Neural cell (in vitro differentiated cells): ENCODE measurements around the gene ACE. TPM values are rescaled to one million over a fixed set of nuclear protein-coding genes. Genes with fewer than 3 reads are reported as not detected.

Experiments used
- H2AFZ ChIP-seq: fragments of 200-600, 300-800 bp; sonication (generic), shearing (Covaris generic); 2 replicates; pipeline ENCODE4 v1.6.0; 2014; ENCODE audit warnings: low read depth, mild to moderate bottlenecking, antibody characterized with exemption, low read length, moderate library complexity
- H3F3A ChIP-seq: fragments of 200-600 bp; shearing (Covaris generic); 2 replicates; pipeline ENCODE4 v1.6.1; 2016; ENCODE audit warnings: mild to moderate bottlenecking, moderate library complexity, mixed read lengths, antibody characterized with exemption, low read length; ENCODE audit not compliant: insufficient read depth, poor library complexity, severe bottlenecking
- H3K27ac ChIP-seq: fragments of 200-600, 300-800 bp; sonication (generic), shearing (Covaris generic); 2 replicates; pipeline ENCODE4 v1.5.1; 2014; ENCODE audit warnings: mild to moderate bottlenecking, low read length, moderate library complexity
- H3K27me3 ChIP-seq: fragments of 300-800, 200-600 bp; sonication (generic), shearing (Covaris generic); 2 replicates; pipeline ENCODE4 v1.6.0; 2014; ENCODE audit warnings: mild to moderate bottlenecking, low read depth, low read length, moderate library complexity; ENCODE audit not compliant: insufficient read depth
- H3K36me3 ChIP-seq: fragments of 300-800, 200-600 bp; sonication (generic), shearing (Covaris generic); 2 replicates; pipeline ENCODE4 v1.5.1; 2014; ENCODE audit warnings: mild to moderate bottlenecking, antibody characterized with exemption, low read length, moderate library complexity; ENCODE audit not compliant: insufficient read depth
- H3K4me2 ChIP-seq: fragments of 300-800, 200-600 bp; sonication (generic), shearing (Covaris generic); 2 replicates; pipeline ENCODE4 v1.6.0; 2014; ENCODE audit warnings: mild to moderate bottlenecking, low read length
- H3K4me3 ChIP-seq: fragments of 300-800, 200-600 bp; sonication (generic), shearing (Covaris generic); 2 replicates; pipeline ENCODE4 v1.5.1; 2014; ENCODE audit warnings: mild to moderate bottlenecking, low read length, moderate library complexity
- H3K79me2 ChIP-seq: fragments of 200-600 bp; shearing (Covaris generic); replicated peaks from 2 replicates; pipeline ENCODE4 v1.6.0; 2014; ENCODE audit warnings: mild to moderate bottlenecking, low read length, moderate library complexity; ENCODE audit not compliant: insufficient read depth
- H3K9ac ChIP-seq: fragments of 300-800, 200-600 bp; sonication (generic), shearing (Covaris generic); 2 replicates; pipeline ENCODE4 v1.6.1; 2016; ENCODE audit warnings: mild to moderate bottlenecking, low read length, mixed read lengths
- H3K9me2 ChIP-seq: fragments of 200-600 bp; shearing (Covaris generic); 2 replicates; pipeline ENCODE4 v1.6.1; 2016; ENCODE audit warnings: mild to moderate bottlenecking, low read length, mixed read lengths; ENCODE audit not compliant: insufficient read depth
- H3K9me3 ChIP-seq: fragments of 200-600, 300-800 bp; sonication (generic), shearing (Covaris generic); 2 replicates; pipeline ENCODE4 v1.6.1; 2016; ENCODE audit warnings: mild to moderate bottlenecking, mixed run types, low read length, moderate library complexity, mixed read lengths
- H4K20me1 ChIP-seq: fragments of 200-600 bp; shearing (Covaris generic); 2 replicates; pipeline ENCODE4 v1.6.1; 2016; ENCODE audit warnings: mild to moderate bottlenecking, mixed run types; ENCODE audit not compliant: insufficient read depth
- EP300 ChIP-seq: fragments of 450-650 bp; conservative IDR thresholded peaks from 2 replicates; pipeline ENCODE4 v1.6.1; 2014; ENCODE audit warnings: antibody characterized with exemption, mild to moderate bottlenecking, moderate library complexity; ENCODE audit not compliant: poor library complexity, severe bottlenecking
- EZH2 ChIP-seq: fragments of 200-600, 300-800 bp; shearing (Covaris generic), sonication (generic); IDR thresholded peaks from 2 replicates; pipeline ENCODE4 v1.6.1; 2014; ENCODE audit warnings: antibody characterized with exemption, low read length, borderline replicate concordance, mild to moderate bottlenecking; ENCODE audit not compliant: insufficient read depth, poor library complexity, severe bottlenecking
- MXI1 ChIP-seq: fragments of 450-650 bp; conservative IDR thresholded peaks from 2 replicates; pipeline ENCODE4 v1.6.1; 2014; ENCODE audit warnings: antibody characterized with exemption, mild to moderate bottlenecking; ENCODE audit not compliant: poor library complexity, severe bottlenecking
- POLR2AphosphoS5 ChIP-seq: IDR thresholded peaks from 2 replicates; pipeline ENCODE4 v1.6.1; 2012
- RAD21 ChIP-seq: fragments of 450-650 bp; conservative IDR thresholded peaks from 2 replicates; pipeline ENCODE4 v1.6.1; 2014; ENCODE audit warnings: antibody characterized with exemption, mild to moderate bottlenecking, moderate library complexity
- SMC3 ChIP-seq: fragments of 450-650 bp; conservative IDR thresholded peaks from 2 replicates; pipeline ENCODE4 v1.6.1; 2014; ENCODE audit warnings: antibody characterized with exemption, mild to moderate bottlenecking, moderate library complexity; ENCODE audit not compliant: poor library complexity
- TAF1 ChIP-seq: IDR thresholded peaks from 2 replicates; pipeline ENCODE4 v1.6.1; 2012; ENCODE audit warnings: low read depth
- polyA plus RNA-seq: library from polyadenylated mRNA; depleted of rRNA; stranded (reverse); fragments of >200 nt; gene quantifications from 2 replicates; pipeline ENCODE4 v1.2.3, GENCODE V29; 2014
- TF ChIP-seq, protein P1 (sequence below): IDR thresholded peaks from 2 replicates; pipeline ENCODE4 v1.6.1; 2012; ENCODE audit warnings: borderline replicate concordance
- TF ChIP-seq, protein P2 (sequence below): fragments of 450-650 bp; IDR thresholded peaks from 2 replicates; pipeline ENCODE4 v1.5.1; 2014; ENCODE audit warnings: antibody characterized with exemption, mild to moderate bottlenecking, moderate library complexity; ENCODE audit not compliant: poor library complexity, severe bottlenecking

The ACE gene
- polyA plus RNA-seq, 1 donor from 2014 or later, result 1.5 TPM

DNA sequence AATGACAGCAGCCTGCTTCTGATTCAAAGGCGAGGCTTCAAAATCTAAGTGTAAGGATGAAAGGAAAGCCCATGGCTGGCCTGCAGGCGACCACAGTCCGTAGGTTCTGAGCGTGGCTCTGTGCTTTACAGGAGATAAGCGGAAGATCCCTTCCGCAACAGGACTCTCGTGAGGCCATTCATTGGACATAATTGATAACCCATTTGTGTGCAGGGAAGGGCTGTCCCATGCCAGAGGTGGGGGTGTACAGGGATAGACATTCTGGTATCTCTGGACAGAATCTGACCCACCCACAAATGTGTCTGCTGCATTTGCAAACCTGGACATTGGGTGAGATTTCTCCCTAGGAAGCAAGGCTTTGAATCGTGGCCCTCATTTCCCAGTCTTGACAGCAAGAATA, 34.8 kb upstream of the ACE start:
- TF ChIP-seq, protein P1, sequence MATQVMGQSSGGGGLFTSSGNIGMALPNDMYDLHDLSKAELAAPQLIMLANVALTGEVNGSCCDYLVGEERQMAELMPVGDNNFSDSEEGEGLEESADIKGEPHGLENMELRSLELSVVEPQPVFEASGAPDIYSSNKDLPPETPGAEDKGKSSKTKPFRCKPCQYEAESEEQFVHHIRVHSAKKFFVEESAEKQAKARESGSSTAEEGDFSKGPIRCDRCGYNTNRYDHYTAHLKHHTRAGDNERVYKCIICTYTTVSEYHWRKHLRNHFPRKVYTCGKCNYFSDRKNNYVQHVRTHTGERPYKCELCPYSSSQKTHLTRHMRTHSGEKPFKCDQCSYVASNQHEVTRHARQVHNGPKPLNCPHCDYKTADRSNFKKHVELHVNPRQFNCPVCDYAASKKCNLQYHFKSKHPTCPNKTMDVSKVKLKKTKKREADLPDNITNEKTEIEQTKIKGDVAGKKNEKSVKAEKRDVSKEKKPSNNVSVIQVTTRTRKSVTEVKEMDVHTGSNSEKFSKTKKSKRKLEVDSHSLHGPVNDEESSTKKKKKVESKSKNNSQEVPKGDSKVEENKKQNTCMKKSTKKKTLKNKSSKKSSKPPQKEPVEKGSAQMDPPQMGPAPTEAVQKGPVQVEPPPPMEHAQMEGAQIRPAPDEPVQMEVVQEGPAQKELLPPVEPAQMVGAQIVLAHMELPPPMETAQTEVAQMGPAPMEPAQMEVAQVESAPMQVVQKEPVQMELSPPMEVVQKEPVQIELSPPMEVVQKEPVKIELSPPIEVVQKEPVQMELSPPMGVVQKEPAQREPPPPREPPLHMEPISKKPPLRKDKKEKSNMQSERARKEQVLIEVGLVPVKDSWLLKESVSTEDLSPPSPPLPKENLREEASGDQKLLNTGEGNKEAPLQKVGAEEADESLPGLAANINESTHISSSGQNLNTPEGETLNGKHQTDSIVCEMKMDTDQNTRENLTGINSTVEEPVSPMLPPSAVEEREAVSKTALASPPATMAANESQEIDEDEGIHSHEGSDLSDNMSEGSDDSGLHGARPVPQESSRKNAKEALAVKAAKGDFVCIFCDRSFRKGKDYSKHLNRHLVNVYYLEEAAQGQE, result no peak
- TF ChIP-seq MXI1 (no peak), POLR2AphosphoS5 (no peak), EP300 (no peak), EZH2 (no peak), SMC3 (no peak), RAD21 (no peak), TAF1 (no peak)
- TF ChIP-seq, protein P2, sequence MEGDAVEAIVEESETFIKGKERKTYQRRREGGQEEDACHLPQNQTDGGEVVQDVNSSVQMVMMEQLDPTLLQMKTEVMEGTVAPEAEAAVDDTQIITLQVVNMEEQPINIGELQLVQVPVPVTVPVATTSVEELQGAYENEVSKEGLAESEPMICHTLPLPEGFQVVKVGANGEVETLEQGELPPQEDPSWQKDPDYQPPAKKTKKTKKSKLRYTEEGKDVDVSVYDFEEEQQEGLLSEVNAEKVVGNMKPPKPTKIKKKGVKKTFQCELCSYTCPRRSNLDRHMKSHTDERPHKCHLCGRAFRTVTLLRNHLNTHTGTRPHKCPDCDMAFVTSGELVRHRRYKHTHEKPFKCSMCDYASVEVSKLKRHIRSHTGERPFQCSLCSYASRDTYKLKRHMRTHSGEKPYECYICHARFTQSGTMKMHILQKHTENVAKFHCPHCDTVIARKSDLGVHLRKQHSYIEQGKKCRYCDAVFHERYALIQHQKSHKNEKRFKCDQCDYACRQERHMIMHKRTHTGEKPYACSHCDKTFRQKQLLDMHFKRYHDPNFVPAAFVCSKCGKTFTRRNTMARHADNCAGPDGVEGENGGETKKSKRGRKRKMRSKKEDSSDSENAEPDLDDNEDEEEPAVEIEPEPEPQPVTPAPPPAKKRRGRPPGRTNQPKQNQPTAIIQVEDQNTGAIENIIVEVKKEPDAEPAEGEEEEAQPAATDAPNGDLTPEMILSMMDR, result no peak
- no peak overlapping the region for H2AFZ ChIP-seq
- H3K4me2 ChIP-seq, result no peak overlapping the region
- H3K4me3 ChIP-seq, result no peak overlapping the region
- H3K9ac ChIP-seq, result no peak overlapping the region
- no peaks in the 10 kb centered on the region for H3K36me3 ChIP-seq
- no peak overlapping the region for H3K27ac ChIP-seq
- no peaks in the 10 kb centered on the region for H3K79me2 ChIP-seq
- no peaks in the 10 kb centered on the region for H4K20me1 ChIP-seq
- H3K9me2 ChIP-seq, result no peaks in the 10 kb centered on the region
- no peaks in the 10 kb centered on the region for H3F3A ChIP-seq
- no peaks in the 10 kb centered on the region for H3K9me3 ChIP-seq
- H3K27me3 ChIP-seq, result no peaks in the 10 kb centered on the region

DNA sequence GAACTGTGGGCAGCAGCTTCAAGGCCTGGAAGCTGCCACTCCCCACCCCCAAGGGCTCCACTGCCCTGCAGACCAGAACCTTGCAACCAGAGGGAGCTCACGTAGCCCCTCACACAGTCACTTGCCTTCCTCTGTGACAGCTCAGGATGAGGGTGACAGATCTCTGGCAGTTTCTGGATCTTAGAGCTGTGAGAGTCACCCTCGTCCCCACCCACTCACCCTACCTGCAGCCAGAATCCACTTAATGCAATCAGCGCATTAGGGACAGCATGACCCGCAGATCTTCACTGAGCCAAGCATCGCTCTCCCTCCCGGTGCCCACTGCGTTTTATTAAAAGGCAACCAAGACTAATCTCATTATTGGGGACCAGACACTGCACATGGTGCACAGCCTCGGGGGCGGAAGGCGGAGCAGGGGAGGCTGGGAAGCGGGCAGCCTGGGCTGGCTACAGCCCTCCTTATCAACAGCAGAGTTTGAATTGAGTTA, 34.3 kb upstream of the ACE start:
- no peaks in the 10 kb centered on the region for H4K20me1 ChIP-seq
- H3K9ac ChIP-seq, result no peak overlapping the region
- H3K9me3 ChIP-seq, result no peaks in the 10 kb centered on the region
- peak; percentile 31 for TF ChIP-seq SMC3
- TF ChIP-seq EZH2, result no peak
- TF ChIP-seq EP300, result no peak
- TF ChIP-seq TAF1, result no peak
- TF ChIP-seq, protein P2, result peak; percentile 32
- no peak for TF ChIP-seq MXI1
- no peak overlapping the region for H3K4me3 ChIP-seq
- no peaks in the 10 kb centered on the region for H3K36me3 ChIP-seq
- H2AFZ ChIP-seq, result no peak overlapping the region
- no peak overlapping the region for H3K4me2 ChIP-seq
- no peaks in the 10 kb centered on the region for H3K27me3 ChIP-seq
- no peak overlapping the region for H3K27ac ChIP-seq
- H3K9me2 ChIP-seq, result no peaks in the 10 kb centered on the region
- no peaks in the 10 kb centered on the region for H3F3A ChIP-seq
- no peaks in the 10 kb centered on the region for H3K79me2 ChIP-seq
